IMR-90 (cell line): Measurements from ENCODE around the gene MOSPD3. TPM values are rescaled to one million over a fixed set of nuclear protein-coding genes. Genes with fewer than 3 reads are reported as not detected.

Experiments
- ATAC-seq: fragments of 200-7000 bp; cut with Tn5 transposase; 2 replicates; pipeline ENCODE4 v1.9.1; 2020; ENCODE audit warnings: low read depth, mild to moderate bottlenecking, moderate library complexity
- BruUV-seq: library from RNA; stranded (reverse); fragments of 400-500 nt; replicated peaks from 2 replicates; lab custom pipeline; 2021; lab: Mats Ljungman, UMichigan
- CTCF ChIA-PET: fragments of 300-600 bp; formaldehyde crosslinking; extraction: SDS; loops from one replicate; lab custom pipeline; 2021; ENCODE audit warnings: antibody characterized with exemption; lab: Yijun Ruan, JAX
- POLR2A ChIA-PET: fragments of 300-600 bp; sonication (Branson Sonifier 250); formaldehyde crosslinking; loops from one replicate; lab custom pipeline; 2022; ENCODE audit warnings: antibody characterized with exemption; ENCODE audit not compliant: unreplicated experiment; lab: Charles Lee
- DNase-seq: peaks from one replicate; pipeline ENCODE4 v3.0.0; 2013
- H2AFZ ChIP-seq: replicated peaks from 2 replicates; pipeline ENCODE3; 2013; ENCODE audit warnings: low read length, mild to moderate bottlenecking; ENCODE audit not compliant: poor library complexity
- H2AK5ac ChIP-seq: 2 replicates; pipeline ENCODE4 v1.6.1; 2013; ENCODE audit warnings: low read depth, low read length, inconsistent platforms
- H2AK9ac ChIP-seq: replicated peaks from 2 replicates; pipeline ENCODE3; 2013; ENCODE audit warnings: mild to moderate bottlenecking, low read depth, low read length, moderate library complexity; ENCODE audit not compliant: poor library complexity
- H2BK120ac ChIP-seq: 2 replicates; pipeline ENCODE4 v1.6.1; 2013; ENCODE audit warnings: low read depth, low read length, inconsistent platforms
- H2BK15ac ChIP-seq: 3 replicates; pipeline ENCODE4 v1.6.1; 2013; ENCODE audit warnings: low read depth, low read length, inconsistent platforms
- H2BK20ac ChIP-seq: 2 replicates; pipeline ENCODE4 v1.6.1; 2013; ENCODE audit warnings: low read depth, mild to moderate bottlenecking, inconsistent platforms, low read length, moderate library complexity
- H2BK5ac ChIP-seq: 2 replicates; pipeline ENCODE4 v1.6.1; 2013; ENCODE audit warnings: mild to moderate bottlenecking, low read depth, low read length, inconsistent platforms; ENCODE audit not compliant: poor library complexity, severe bottlenecking
- H3K14ac ChIP-seq: replicated peaks from 2 replicates; pipeline ENCODE4 v1.6.1; 2013; ENCODE audit warnings: low read depth, low read length, inconsistent platforms
- H3K18ac ChIP-seq: 2 replicates; pipeline ENCODE4 v1.6.1; 2013; ENCODE audit warnings: low read depth, low read length, control low read depth
- H3K23ac ChIP-seq: 2 replicates; pipeline ENCODE4 v1.6.1; 2013; ENCODE audit warnings: low read depth, low read length, inconsistent platforms
- H3K27ac ChIP-seq: 2 replicates; pipeline ENCODE4 v1.5.1; 2013; ENCODE audit warnings: mild to moderate bottlenecking, control low read depth, low read length; ENCODE audit not compliant: insufficient read depth
- H3K27me3 ChIP-seq: 2 replicates; pipeline ENCODE4 v1.6.1; 2013; ENCODE audit warnings: low read length; ENCODE audit not compliant: control insufficient read depth, insufficient read depth
- H3K36me3 ChIP-seq: 2 replicates; pipeline ENCODE4 v1.6.1; 2013; ENCODE audit warnings: low read length, mixed read lengths; ENCODE audit not compliant: control insufficient read depth, insufficient read depth
- H3K4ac ChIP-seq: 2 replicates; pipeline ENCODE4 v1.6.1; 2013; ENCODE audit warnings: low read depth, low read length, inconsistent platforms
- H3K4me1 ChIP-seq: 2 replicates; pipeline ENCODE4 v1.6.1; 2013; ENCODE audit warnings: low read length, mixed read lengths; ENCODE audit not compliant: control insufficient read depth, insufficient read depth
- H3K4me2 ChIP-seq: 2 replicates; pipeline ENCODE4 v1.6.1; 2013; ENCODE audit warnings: low read depth, mild to moderate bottlenecking, control low read depth, low read length, moderate library complexity
- H3K4me3 ChIP-seq: 2 replicates; pipeline ENCODE4 v1.5.1; 2013; ENCODE audit warnings: low read depth, mild to moderate bottlenecking, control low read depth, low read length, moderate library complexity; ENCODE audit not compliant: insufficient read depth
- H3K56ac ChIP-seq: 2 replicates; pipeline ENCODE4 v1.6.1; 2013; ENCODE audit warnings: low read length, inconsistent platforms; ENCODE audit not compliant: insufficient read depth; ENCODE audit errors: extremely low read depth
- H3K79me1 ChIP-seq, 2 experiments: 2 replicates each; pipeline ENCODE4 v1.6.1; 2013; ENCODE audit warnings: low read length in 2 of 2, inconsistent platforms in 1 of 2, low read depth in 1 of 2
- H3K9ac ChIP-seq: 2 replicates; pipeline ENCODE4 v1.6.1; 2013; ENCODE audit warnings: low read depth, low read length, control low read depth
- H3K9me1 ChIP-seq: 2 replicates; pipeline ENCODE4 v1.6.1; 2013; ENCODE audit warnings: low read length, inconsistent platforms; ENCODE audit not compliant: insufficient read depth
- H3K9me3 ChIP-seq: 2 replicates; pipeline ENCODE4 v1.6.1; 2013; ENCODE audit warnings: low read length; ENCODE audit not compliant: control insufficient read depth, insufficient read depth
- H4K20me1 ChIP-seq: 2 replicates; pipeline ENCODE4 v1.6.1; 2013; ENCODE audit warnings: low read length, inconsistent platforms; ENCODE audit not compliant: insufficient read depth
- H4K5ac ChIP-seq: 2 replicates; pipeline ENCODE4 v1.6.1; 2013; ENCODE audit warnings: mild to moderate bottlenecking, low read depth, low read length, control low read depth
- H4K8ac ChIP-seq, 2 experiments: 2 replicates each; pipeline ENCODE4 v1.6.1; 2013; ENCODE audit warnings: low read depth in 2 of 2, low read length in 2 of 2, control low read depth in 1 of 2, inconsistent platforms in 1 of 2
- H4K91ac ChIP-seq: 2 replicates; pipeline ENCODE4 v1.6.1; 2013; ENCODE audit warnings: low read depth, low read length, inconsistent platforms; ENCODE audit not compliant: insufficient read depth
- BHLHE40 ChIP-seq: fragments of 150-350 bp; IDR thresholded peaks from 2 replicates; pipeline ENCODE4 v1.6.1; 2016; ENCODE audit warnings: mild to moderate bottlenecking, low read depth, low read length
- CEBPB ChIP-seq: IDR thresholded peaks from 2 replicates; pipeline ENCODE4 v1.6.1; 2012; ENCODE audit warnings: low read depth, low read length, improper control_type of control experiment
- CHD1 ChIP-seq: IDR thresholded peaks from 2 replicates; pipeline ENCODE4 v1.6.1; 2012; ENCODE audit warnings: low read depth, low read length, improper control_type of control experiment
- FOS ChIP-seq: fragments of 150-350 bp; IDR thresholded peaks from 2 replicates; pipeline ENCODE4 v1.6.1; 2016; ENCODE audit warnings: low read depth, low read length
- MAFK ChIP-seq: IDR thresholded peaks from 2 replicates; pipeline ENCODE4 v1.6.1; 2012; ENCODE audit warnings: low read depth, low read length, improper control_type of control experiment
- MAZ ChIP-seq: IDR thresholded peaks from 2 replicates; pipeline ENCODE4 v1.6.1; 2012; ENCODE audit warnings: low read depth, mild to moderate bottlenecking, low read length, improper control_type of control experiment, moderate library complexity, borderline replicate concordance
- MXI1 ChIP-seq: IDR thresholded peaks from 2 replicates; pipeline ENCODE4 v1.6.1; 2012; ENCODE audit warnings: low read depth, mild to moderate bottlenecking, low read length, moderate library complexity, borderline replicate concordance
- NFE2L2 ChIP-seq: fragments of 150-350 bp; IDR thresholded peaks from 2 replicates; pipeline ENCODE4 v1.6.1; 2016; ENCODE audit warnings: low read depth, mild to moderate bottlenecking, low read length
- POLR2A ChIP-seq: IDR thresholded peaks from 2 replicates; pipeline ENCODE4 v1.6.1; 2012; ENCODE audit warnings: mild to moderate bottlenecking, low read depth, low read length
- RAD21 ChIP-seq: IDR thresholded peaks from 2 replicates; pipeline ENCODE4 v1.6.1; 2012; ENCODE audit warnings: low read length, improper control_type of control experiment
- RCOR1 ChIP-seq: IDR thresholded peaks from 2 replicates; pipeline ENCODE4 v1.6.1; 2012; ENCODE audit warnings: mild to moderate bottlenecking, low read length, improper control_type of control experiment; ENCODE audit not compliant: insufficient replicate concordance
- RFX5 ChIP-seq: IDR thresholded peaks from 2 replicates; pipeline ENCODE4 v1.8.0; 2012; ENCODE audit warnings: low read depth, mild to moderate bottlenecking, low read length, moderate library complexity
- SMC3 ChIP-seq: fragments of 150-350 bp; IDR thresholded peaks from 2 replicates; pipeline ENCODE4 v1.6.1; 2016; ENCODE audit warnings: low read depth, mild to moderate bottlenecking, antibody characterized with exemption, low read length, moderate library complexity
- WGBS, 2 experiments: methylation state at CpG; one replicate each; pipeline versions ENCODE4 v1.1.5 to v1.1.7; 2013; ENCODE audit warnings: missing lambda C conversion rate in 2 of 2; ENCODE audit not compliant: insufficient read length in 1 of 2; ENCODE audit errors: extremely low coverage in 2 of 2; 5-methylcytosine and 5-hydroxymethylcytosine counted together
- dilution Hi-C: fragments of 300-500 bp; cut with HindIII; formaldehyde crosslinking; loops from one replicate; pipeline ENCODE4 v1.14.3; 2018; ENCODE audit warnings: low sequenced_read_pairs; ENCODE audit not compliant: unreplicated experiment
- in situ Hi-C: fragments of 300-500 bp; cut with MboI; formaldehyde crosslinking; loops from 3 replicates; pipeline ENCODE4 v1.14.3; 2019; ENCODE audit warnings: low sequenced_read_pairs, inconsistent platforms, mixed read lengths
- intact Hi-C: fragments of 100-400 bp; cut with micrococcal nuclease; formaldehyde crosslinking; loops from 2 replicates; pipeline ENCODE4 v1.10.0; 2022
- polyA plus RNA-seq, 3 experiments: library from polyadenylated mRNA; depleted of rRNA; stranded (reverse); fragments of >200 nt; gene quantifications; 2 replicates each; pipeline ENCODE4 v1.2.3, GENCODE V29; 2012; ENCODE audit warnings: low replicate concordance in 1 of 3
- total RNA-seq: library from RNA; depleted of rRNA; stranded (reverse); fragments of >200 nt; gene quantifications from 2 replicates; pipeline ENCODE4 v1.2.3, GENCODE V29; 2012
- TF ChIP-seq, protein P1 (sequence below): conservative IDR thresholded peaks from 2 replicates; pipeline ENCODE4 v1.5.1; 2012; ENCODE audit warnings: mild to moderate bottlenecking, low read depth, low read length, improper control_type of control experiment
- TF ChIP-seq, protein P2 (sequence below): fragments of 150-350 bp; IDR thresholded peaks from 2 replicates; pipeline ENCODE4 v1.6.1; 2017; ENCODE audit warnings: mild to moderate bottlenecking, antibody characterized with exemption, low read length, low read depth
- TF ChIP-seq, protein P3 (sequence below): fragments of 150-350 bp; IDR thresholded peaks from 2 replicates; pipeline ENCODE4 v1.6.1; 2016; ENCODE audit warnings: low read depth, mild to moderate bottlenecking, low read length, moderate library complexity, borderline replicate concordance

MOSPD3 gene
- total and polyA plus RNA-seq, 2 of the 4 experiments (the other 2 are of a cell fraction), result 2.3 to 30.0 TPM

DNA sequence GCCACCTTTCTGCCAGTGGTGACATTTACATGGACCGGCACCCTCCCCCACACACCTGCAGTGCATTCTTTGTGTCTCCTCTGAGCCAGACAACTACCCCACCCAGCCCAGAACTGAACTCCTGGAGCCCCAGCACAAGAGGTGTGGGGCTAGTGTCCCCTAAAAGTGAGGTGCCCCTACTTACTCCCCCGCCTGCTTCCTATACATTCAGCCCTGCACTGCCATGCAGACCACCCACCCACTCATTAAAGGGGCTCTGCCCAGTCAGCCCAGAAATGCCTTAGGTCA is 40.6 kb upstream of the MOSPD3 start:
- Histone ChIP-seq H3K56ac (no peak overlapping the region), H3K14ac (no peak overlapping the region), H3K23ac (no peak overlapping the region), H3K4ac (no peak overlapping the region), H3K18ac (no peak overlapping the region), H2BK20ac (no peak overlapping the region), H3K27ac (no peak overlapping the region), H2AK9ac (no peak overlapping the region), H3K9ac (no peak overlapping the region), H3K9me1 (peaks cover 4% of the 10 kb centered on the region; the same call in 1 of the 2 replicates), H2BK15ac (no peak overlapping the region), H3K4me2 (no peak overlapping the region), H3K27me3 (peaks cover 3% of the 10 kb centered on the region; the same call in 1 of the 2 replicates), H3K9me3 (no peaks in the 10 kb centered on the region), H4K20me1 (no peaks in the 10 kb centered on the region), H2AFZ (no peak overlapping the region), H2BK120ac (no peak overlapping the region), H4K5ac (no peak overlapping the region), H3K36me3 (peaks cover 25% of the 10 kb centered on the region), H4K8ac (no peak overlapping the region), H4K91ac (no peak overlapping the region), H2AK5ac (no peak overlapping the region), H3K4me1 (peaks cover 2% of the 10 kb centered on the region; the same call in 1 of the 2 replicates), H2BK5ac (no peak overlapping the region), H3K4me3 (no peak overlapping the region), H3K79me1 (0 out of 4 replicates have a peak, but pooled peaks cover 0 to 3% of the 10 kb centered on the region in 2 experiments)
- intact Hi-C loops, result no loop called here
- no peak for ATAC-seq
- TF ChIP-seq NFE2L2 (no peak), RAD21 (no peak), SMC3 (no peak), MXI1 (no peak), CEBPB (no peak), CHD1 (no peak), RCOR1 (no peak), BHLHE40 (no peak), FOS (no peak), MAFK (no peak), RFX5 (no peak), MAZ (no peak), POLR2A (no peak)
- TF ChIP-seq, protein P1, sequence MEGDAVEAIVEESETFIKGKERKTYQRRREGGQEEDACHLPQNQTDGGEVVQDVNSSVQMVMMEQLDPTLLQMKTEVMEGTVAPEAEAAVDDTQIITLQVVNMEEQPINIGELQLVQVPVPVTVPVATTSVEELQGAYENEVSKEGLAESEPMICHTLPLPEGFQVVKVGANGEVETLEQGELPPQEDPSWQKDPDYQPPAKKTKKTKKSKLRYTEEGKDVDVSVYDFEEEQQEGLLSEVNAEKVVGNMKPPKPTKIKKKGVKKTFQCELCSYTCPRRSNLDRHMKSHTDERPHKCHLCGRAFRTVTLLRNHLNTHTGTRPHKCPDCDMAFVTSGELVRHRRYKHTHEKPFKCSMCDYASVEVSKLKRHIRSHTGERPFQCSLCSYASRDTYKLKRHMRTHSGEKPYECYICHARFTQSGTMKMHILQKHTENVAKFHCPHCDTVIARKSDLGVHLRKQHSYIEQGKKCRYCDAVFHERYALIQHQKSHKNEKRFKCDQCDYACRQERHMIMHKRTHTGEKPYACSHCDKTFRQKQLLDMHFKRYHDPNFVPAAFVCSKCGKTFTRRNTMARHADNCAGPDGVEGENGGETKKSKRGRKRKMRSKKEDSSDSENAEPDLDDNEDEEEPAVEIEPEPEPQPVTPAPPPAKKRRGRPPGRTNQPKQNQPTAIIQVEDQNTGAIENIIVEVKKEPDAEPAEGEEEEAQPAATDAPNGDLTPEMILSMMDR, result no peak
- TF ChIP-seq, protein P2, sequence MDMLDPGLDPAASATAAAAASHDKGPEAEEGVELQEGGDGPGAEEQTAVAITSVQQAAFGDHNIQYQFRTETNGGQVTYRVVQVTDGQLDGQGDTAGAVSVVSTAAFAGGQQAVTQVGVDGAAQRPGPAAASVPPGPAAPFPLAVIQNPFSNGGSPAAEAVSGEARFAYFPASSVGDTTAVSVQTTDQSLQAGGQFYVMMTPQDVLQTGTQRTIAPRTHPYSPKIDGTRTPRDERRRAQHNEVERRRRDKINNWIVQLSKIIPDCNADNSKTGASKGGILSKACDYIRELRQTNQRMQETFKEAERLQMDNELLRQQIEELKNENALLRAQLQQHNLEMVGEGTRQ, result no peak
- TF ChIP-seq, protein P3, sequence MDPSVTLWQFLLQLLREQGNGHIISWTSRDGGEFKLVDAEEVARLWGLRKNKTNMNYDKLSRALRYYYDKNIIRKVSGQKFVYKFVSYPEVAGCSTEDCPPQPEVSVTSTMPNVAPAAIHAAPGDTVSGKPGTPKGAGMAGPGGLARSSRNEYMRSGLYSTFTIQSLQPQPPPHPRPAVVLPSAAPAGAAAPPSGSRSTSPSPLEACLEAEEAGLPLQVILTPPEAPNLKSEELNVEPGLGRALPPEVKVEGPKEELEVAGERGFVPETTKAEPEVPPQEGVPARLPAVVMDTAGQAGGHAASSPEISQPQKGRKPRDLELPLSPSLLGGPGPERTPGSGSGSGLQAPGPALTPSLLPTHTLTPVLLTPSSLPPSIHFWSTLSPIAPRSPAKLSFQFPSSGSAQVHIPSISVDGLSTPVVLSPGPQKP, result no peak
- in situ Hi-C loops, result no loop called here
- CTCF ChIA-PET, result no interaction called here
- dilution Hi-C loops, result no loop called here
- no TSS peak for BruUV-seq
- DNase-seq, result no peak
- WGBS, 2 experiments, result no CpG with 5 or more reads among the region's 2 CpGs
- POLR2A ChIA-PET, result no interaction called here
